Forelimb muscle (tissue), 1 donor: Measurements from ENCODE around the gene UCN. TPM values are rescaled to one million over a fixed set of nuclear protein-coding genes. Genes with fewer than 3 reads are reported as not detected.

Experiments
- DNase-seq: peaks from one replicate; pipeline ENCODE4 v3.0.0-alpha.2; 2013; ENCODE audit warnings: low read depth
- polyA plus RNA-seq: library from polyadenylated mRNA; unstranded; fragments of 120-200 nt; gene quantifications from one replicate; pipeline ENCODE4 v1.2.1, GENCODE V29; 2013; ENCODE audit not compliant: insufficient read length

UCN gene
- polyA plus RNA-seq, 1 donor = 1.9 TPM

GRCh38 chr2:27261241-27261925 lies 46.9 kb downstream of the UCN start:
- DNase-seq = no peak

GRCh38 chr2:27258051-27258450 lies 50.2 kb downstream of the UCN start:
- DNase-seq = no peak

Other genes with a start within 250 kb of the UCN start
- gene OST4, start 236.8 kb downstream of the UCN start, polyA plus RNA-seq = 228 TPM
- gene EMILIN1, start 229.8 kb downstream of the UCN start, polyA plus RNA-seq = 61.4 TPM
- gene KHK, start 221.7 kb downstream of the UCN start, polyA plus RNA-seq = 1.9 TPM
- gene CGREF1, start 189.3 kb downstream of the UCN start, polyA plus RNA-seq = 1.0 TPM
- 0.49 TPM for gene ABHD1, start 184.6 kb downstream of the UCN start, polyA plus RNA-seq
- 35.4 TPM for gene PREB, start 173.8 kb downstream of the UCN start, polyA plus RNA-seq
- gene PRR30, start 169.0 kb downstream of the UCN start, polyA plus RNA-seq = not detected
- 0.49 TPM for gene TCF23, start 159.4 kb downstream of the UCN start, polyA plus RNA-seq
- gene ATRAID, start 96.4 kb downstream of the UCN start, polyA plus RNA-seq = 85.3 TPM
- gene SLC5A6, start 96.2 kb downstream of the UCN start, polyA plus RNA-seq = 19.3 TPM
- gene CAD, start 91.1 kb downstream of the UCN start, polyA plus RNA-seq = 26.9 TPM
- 0.85 TPM for gene SLC30A3, start 45.4 kb downstream of the UCN start, polyA plus RNA-seq
- gene DNAJC5G, start 33.0 kb downstream of the UCN start, polyA plus RNA-seq = 0.24 TPM
- 105 TPM for gene TRIM54, start 26.0 kb downstream of the UCN start, polyA plus RNA-seq
- 44.9 TPM for gene MPV17, start 14.7 kb upstream of the UCN start, polyA plus RNA-seq
- gene GTF3C2, start 48.3 kb upstream of the UCN start, polyA plus RNA-seq = 27.0 TPM
- gene EIF2B4, start 61.9 kb upstream of the UCN start, polyA plus RNA-seq = 32.7 TPM
- gene SNX17, start 62.2 kb upstream of the UCN start, polyA plus RNA-seq = 71.2 TPM
- 14.2 TPM for gene ZNF513, start 72.3 kb upstream of the UCN start, polyA plus RNA-seq
- gene PPM1G, start 101.1 kb upstream of the UCN start, polyA plus RNA-seq = 53.7 TPM
- 118 TPM for gene NRBP1, start 120.2 kb upstream of the UCN start, polyA plus RNA-seq
- gene KRTCAP3, start 133.9 kb upstream of the UCN start, polyA plus RNA-seq = 1.8 TPM
- 22.5 TPM for gene IFT172, start 181.3 kb upstream of the UCN start, polyA plus RNA-seq
- 7.5 TPM for gene FNDC4, start 186.8 kb upstream of the UCN start, polyA plus RNA-seq
- not detected for gene GCKR, start 188.4 kb upstream of the UCN start, polyA plus RNA-seq